IMR-90 (cell line): ENCODE measurements around the gene TMEM63C. TPM values are rescaled to one million over a fixed set of nuclear protein-coding genes. Genes with fewer than 3 reads are reported as not detected.

Source experiments
- ATAC-seq: fragments of 200-7000 bp; cut with Tn5 transposase; 2 replicates; pipeline ENCODE4 v1.9.1; 2020; ENCODE audit warnings: low read depth, mild to moderate bottlenecking, moderate library complexity
- BruUV-seq: library from RNA; stranded (reverse); fragments of 400-500 nt; replicated peaks from 2 replicates; lab custom pipeline; 2021; lab: Mats Ljungman, UMichigan
- CTCF ChIA-PET: fragments of 300-600 bp; formaldehyde crosslinking; extraction: SDS; loops from one replicate; lab custom pipeline; 2021; ENCODE audit warnings: antibody characterized with exemption; lab: Yijun Ruan, JAX
- POLR2A ChIA-PET: fragments of 300-600 bp; sonication (Branson Sonifier 250); formaldehyde crosslinking; loops from one replicate; lab custom pipeline; 2022; ENCODE audit warnings: antibody characterized with exemption; ENCODE audit not compliant: unreplicated experiment; lab: Charles Lee
- DNase-seq: peaks from one replicate; pipeline ENCODE4 v3.0.0; 2013
- H2AFZ ChIP-seq: replicated peaks from 2 replicates; pipeline ENCODE3; 2013; ENCODE audit warnings: low read length, mild to moderate bottlenecking; ENCODE audit not compliant: poor library complexity
- H2AK5ac ChIP-seq: 2 replicates; pipeline ENCODE4 v1.6.1; 2013; ENCODE audit warnings: low read depth, low read length, inconsistent platforms
- H2AK9ac ChIP-seq: replicated peaks from 2 replicates; pipeline ENCODE3; 2013; ENCODE audit warnings: mild to moderate bottlenecking, low read depth, low read length, moderate library complexity; ENCODE audit not compliant: poor library complexity
- H2BK120ac ChIP-seq: 2 replicates; pipeline ENCODE4 v1.6.1; 2013; ENCODE audit warnings: low read depth, low read length, inconsistent platforms
- H2BK15ac ChIP-seq: 3 replicates; pipeline ENCODE4 v1.6.1; 2013; ENCODE audit warnings: low read depth, low read length, inconsistent platforms
- H2BK20ac ChIP-seq: 2 replicates; pipeline ENCODE4 v1.6.1; 2013; ENCODE audit warnings: low read depth, mild to moderate bottlenecking, inconsistent platforms, low read length, moderate library complexity
- H2BK5ac ChIP-seq: 2 replicates; pipeline ENCODE4 v1.6.1; 2013; ENCODE audit warnings: mild to moderate bottlenecking, low read depth, low read length, inconsistent platforms; ENCODE audit not compliant: poor library complexity, severe bottlenecking
- H3K14ac ChIP-seq: replicated peaks from 2 replicates; pipeline ENCODE4 v1.6.1; 2013; ENCODE audit warnings: low read depth, low read length, inconsistent platforms
- H3K18ac ChIP-seq: 2 replicates; pipeline ENCODE4 v1.6.1; 2013; ENCODE audit warnings: low read depth, low read length, control low read depth
- H3K23ac ChIP-seq: 2 replicates; pipeline ENCODE4 v1.6.1; 2013; ENCODE audit warnings: low read depth, low read length, inconsistent platforms
- H3K27ac ChIP-seq: 2 replicates; pipeline ENCODE4 v1.5.1; 2013; ENCODE audit warnings: mild to moderate bottlenecking, control low read depth, low read length; ENCODE audit not compliant: insufficient read depth
- H3K27me3 ChIP-seq: 2 replicates; pipeline ENCODE4 v1.6.1; 2013; ENCODE audit warnings: low read length; ENCODE audit not compliant: control insufficient read depth, insufficient read depth
- H3K36me3 ChIP-seq: 2 replicates; pipeline ENCODE4 v1.6.1; 2013; ENCODE audit warnings: low read length, mixed read lengths; ENCODE audit not compliant: control insufficient read depth, insufficient read depth
- H3K4ac ChIP-seq: 2 replicates; pipeline ENCODE4 v1.6.1; 2013; ENCODE audit warnings: low read depth, low read length, inconsistent platforms
- H3K4me1 ChIP-seq: 2 replicates; pipeline ENCODE4 v1.6.1; 2013; ENCODE audit warnings: low read length, mixed read lengths; ENCODE audit not compliant: control insufficient read depth, insufficient read depth
- H3K4me2 ChIP-seq: 2 replicates; pipeline ENCODE4 v1.6.1; 2013; ENCODE audit warnings: low read depth, mild to moderate bottlenecking, control low read depth, low read length, moderate library complexity
- H3K4me3 ChIP-seq: 2 replicates; pipeline ENCODE4 v1.5.1; 2013; ENCODE audit warnings: low read depth, mild to moderate bottlenecking, control low read depth, low read length, moderate library complexity; ENCODE audit not compliant: insufficient read depth
- H3K56ac ChIP-seq: 2 replicates; pipeline ENCODE4 v1.6.1; 2013; ENCODE audit warnings: low read length, inconsistent platforms; ENCODE audit not compliant: insufficient read depth; ENCODE audit errors: extremely low read depth
- H3K79me1 ChIP-seq, 2 experiments: 2 replicates each; pipeline ENCODE4 v1.6.1; 2013; ENCODE audit warnings: low read length in 2 of 2, inconsistent platforms in 1 of 2, low read depth in 1 of 2
- H3K9ac ChIP-seq: 2 replicates; pipeline ENCODE4 v1.6.1; 2013; ENCODE audit warnings: low read depth, low read length, control low read depth
- H3K9me1 ChIP-seq: 2 replicates; pipeline ENCODE4 v1.6.1; 2013; ENCODE audit warnings: low read length, inconsistent platforms; ENCODE audit not compliant: insufficient read depth
- H3K9me3 ChIP-seq: 2 replicates; pipeline ENCODE4 v1.6.1; 2013; ENCODE audit warnings: low read length; ENCODE audit not compliant: control insufficient read depth, insufficient read depth
- H4K20me1 ChIP-seq: 2 replicates; pipeline ENCODE4 v1.6.1; 2013; ENCODE audit warnings: low read length, inconsistent platforms; ENCODE audit not compliant: insufficient read depth
- H4K5ac ChIP-seq: 2 replicates; pipeline ENCODE4 v1.6.1; 2013; ENCODE audit warnings: mild to moderate bottlenecking, low read depth, low read length, control low read depth
- H4K8ac ChIP-seq, 2 experiments: 2 replicates each; pipeline ENCODE4 v1.6.1; 2013; ENCODE audit warnings: low read depth in 2 of 2, low read length in 2 of 2, control low read depth in 1 of 2, inconsistent platforms in 1 of 2
- H4K91ac ChIP-seq: 2 replicates; pipeline ENCODE4 v1.6.1; 2013; ENCODE audit warnings: low read depth, low read length, inconsistent platforms; ENCODE audit not compliant: insufficient read depth
- BHLHE40 ChIP-seq: fragments of 150-350 bp; IDR thresholded peaks from 2 replicates; pipeline ENCODE4 v1.6.1; 2016; ENCODE audit warnings: mild to moderate bottlenecking, low read depth, low read length
- CEBPB ChIP-seq: IDR thresholded peaks from 2 replicates; pipeline ENCODE4 v1.6.1; 2012; ENCODE audit warnings: low read depth, low read length, improper control_type of control experiment
- CHD1 ChIP-seq: IDR thresholded peaks from 2 replicates; pipeline ENCODE4 v1.6.1; 2012; ENCODE audit warnings: low read depth, low read length, improper control_type of control experiment
- CTCF ChIP-seq: conservative IDR thresholded peaks from 2 replicates; pipeline ENCODE4 v1.5.1; 2012; ENCODE audit warnings: mild to moderate bottlenecking, low read depth, low read length, improper control_type of control experiment
- ELK1 ChIP-seq: fragments of 150-350 bp; IDR thresholded peaks from 2 replicates; pipeline ENCODE4 v1.6.1; 2016; ENCODE audit warnings: low read depth, mild to moderate bottlenecking, low read length, moderate library complexity, borderline replicate concordance
- FOS ChIP-seq: fragments of 150-350 bp; IDR thresholded peaks from 2 replicates; pipeline ENCODE4 v1.6.1; 2016; ENCODE audit warnings: low read depth, low read length
- MAFK ChIP-seq: IDR thresholded peaks from 2 replicates; pipeline ENCODE4 v1.6.1; 2012; ENCODE audit warnings: low read depth, low read length, improper control_type of control experiment
- MAZ ChIP-seq: IDR thresholded peaks from 2 replicates; pipeline ENCODE4 v1.6.1; 2012; ENCODE audit warnings: low read depth, mild to moderate bottlenecking, low read length, improper control_type of control experiment, moderate library complexity, borderline replicate concordance
- MXI1 ChIP-seq: IDR thresholded peaks from 2 replicates; pipeline ENCODE4 v1.6.1; 2012; ENCODE audit warnings: low read depth, mild to moderate bottlenecking, low read length, moderate library complexity, borderline replicate concordance
- NFE2L2 ChIP-seq: fragments of 150-350 bp; IDR thresholded peaks from 2 replicates; pipeline ENCODE4 v1.6.1; 2016; ENCODE audit warnings: low read depth, mild to moderate bottlenecking, low read length
- POLR2A ChIP-seq: IDR thresholded peaks from 2 replicates; pipeline ENCODE4 v1.6.1; 2012; ENCODE audit warnings: mild to moderate bottlenecking, low read depth, low read length
- RAD21 ChIP-seq: IDR thresholded peaks from 2 replicates; pipeline ENCODE4 v1.6.1; 2012; ENCODE audit warnings: low read length, improper control_type of control experiment
- RCOR1 ChIP-seq: IDR thresholded peaks from 2 replicates; pipeline ENCODE4 v1.6.1; 2012; ENCODE audit warnings: mild to moderate bottlenecking, low read length, improper control_type of control experiment; ENCODE audit not compliant: insufficient replicate concordance
- RFX5 ChIP-seq: IDR thresholded peaks from 2 replicates; pipeline ENCODE4 v1.8.0; 2012; ENCODE audit warnings: low read depth, mild to moderate bottlenecking, low read length, moderate library complexity
- SMC3 ChIP-seq: fragments of 150-350 bp; IDR thresholded peaks from 2 replicates; pipeline ENCODE4 v1.6.1; 2016; ENCODE audit warnings: low read depth, mild to moderate bottlenecking, antibody characterized with exemption, low read length, moderate library complexity
- USF2 ChIP-seq: fragments of 150-350 bp; IDR thresholded peaks from 2 replicates; pipeline ENCODE4 v1.6.1; 2017; ENCODE audit warnings: mild to moderate bottlenecking, antibody characterized with exemption, low read length, low read depth
- WGBS, 2 experiments: methylation state at CpG; one replicate each; pipeline versions ENCODE4 v1.1.5 to v1.1.7; 2013; ENCODE audit warnings: missing lambda C conversion rate in 2 of 2; ENCODE audit not compliant: insufficient read length in 1 of 2; ENCODE audit errors: extremely low coverage in 2 of 2; 5-methylcytosine and 5-hydroxymethylcytosine counted together
- dilution Hi-C: fragments of 300-500 bp; cut with HindIII; formaldehyde crosslinking; loops from one replicate; pipeline ENCODE4 v1.14.3; 2018; ENCODE audit warnings: low sequenced_read_pairs; ENCODE audit not compliant: unreplicated experiment
- in situ Hi-C: fragments of 300-500 bp; cut with MboI; formaldehyde crosslinking; loops from 3 replicates; pipeline ENCODE4 v1.14.3; 2019; ENCODE audit warnings: low sequenced_read_pairs, inconsistent platforms, mixed read lengths
- intact Hi-C: fragments of 100-400 bp; cut with micrococcal nuclease; formaldehyde crosslinking; loops from 2 replicates; pipeline ENCODE4 v1.10.0; 2022
- polyA plus RNA-seq, 3 experiments: library from polyadenylated mRNA; depleted of rRNA; stranded (reverse); fragments of >200 nt; gene quantifications; 2 replicates each; pipeline ENCODE4 v1.2.3, GENCODE V29; 2012; ENCODE audit warnings: low replicate concordance in 1 of 3
- total RNA-seq: library from RNA; depleted of rRNA; stranded (reverse); fragments of >200 nt; gene quantifications from 2 replicates; pipeline ENCODE4 v1.2.3, GENCODE V29; 2012

TMEM63C gene
- total and polyA plus RNA-seq, 2 of the 4 experiments (the other 2 are of a cell fraction) = under 0.01 TPM; not detected in 1

- Histone ChIP-seq H3K27ac (no peak overlapping the region), H2AK5ac (no peak overlapping the region), H2AK9ac (no peak overlapping the region), H2BK120ac (no peak overlapping the region), H2AFZ (no peak overlapping the region), H3K27me3 (peaks cover 8% of the 10 kb centered on the region; the same call in 1 of the 2 replicates), H3K79me1 (no peaks in the 10 kb centered on the region), H3K4me1 (no peaks in the 10 kb centered on the region), H3K4me3 (no peak overlapping the region), H2BK20ac (no peak overlapping the region), H3K9me3 (no peaks in the 10 kb centered on the region), H3K23ac (no peak overlapping the region), H3K9ac (no peak overlapping the region), H3K4ac (no peak overlapping the region), H4K91ac (no peak overlapping the region), H3K36me3 (no peaks in the 10 kb centered on the region), H2BK5ac (no peak overlapping the region), H2BK15ac (no peak overlapping the region), H4K5ac (no peak overlapping the region), H3K14ac (no peak overlapping the region), H4K20me1 (no peaks in the 10 kb centered on the region), H3K4me2 (no peak overlapping the region), H3K56ac (no peak overlapping the region), H3K18ac (no peak overlapping the region), H3K9me1 (no peaks in the 10 kb centered on the region), H4K8ac (no peak overlapping the region)
- ChIA-PET CTCF (no interaction called here), POLR2A (no interaction called here)
- dilution Hi-C loops = no loop called here
- intact Hi-C loops = no loop called here
- TF ChIP-seq RAD21 = no peak
- no peak for TF ChIP-seq FOS
- TF ChIP-seq RCOR1 = no peak
- no peak for TF ChIP-seq USF2
- TF ChIP-seq MAZ = no peak
- no peak for TF ChIP-seq SMC3
- no peak for TF ChIP-seq BHLHE40
- TF ChIP-seq ELK1 = no peak
- no peak for TF ChIP-seq MAFK
- no peak for TF ChIP-seq POLR2A
- TF ChIP-seq MXI1 = no peak
- TF ChIP-seq CEBPB = no peak
- TF ChIP-seq CHD1 = no peak
- TF ChIP-seq RFX5 = no peak
- TF ChIP-seq CTCF = no peak
- TF ChIP-seq NFE2L2 = no peak
- no peak for ATAC-seq
- in situ Hi-C loops = no loop called here
- DNase-seq = no peak
- BruUV-seq = no TSS peak
- 77% methylated on average over 5 of the region's 12 CpGs; no CpG with 5 or more reads in 1 of the 2 experiments for WGBS, 2 experiments
Measured at GRCh38 chr14:77225254-77225653, 43.7 kb downstream of the TMEM63C start.
